DOHH2 (cell line): Measurements from ENCODE around the gene PDSS1.

Experiments
- CTCF ChIP-seq: fragments of 200-600 bp; sonication (generic); IDR thresholded peaks from one replicate; pipeline ENCODE4 v1.5.1; 2014; ENCODE audit warnings: antibody characterized with exemption, mild to moderate bottlenecking, low read depth, low read length; ENCODE audit not compliant: poor library complexity, severe bottlenecking
- EZH2phosphoT487 ChIP-seq: fragments of 200-600 bp; sonication (generic); IDR thresholded peaks from 2 replicates; pipeline ENCODE4 v1.6.1; 2017; ENCODE audit warnings: borderline replicate concordance, mild to moderate bottlenecking, antibody characterized with exemption, low read length, moderate library complexity, mixed read lengths

GRCh38 chr10:26765549-26765948 lies 68.0 kb downstream of the PDSS1 start:
- TF ChIP-seq CTCF (no peak), EZH2phosphoT487 (no peak)
